GM21825 (cell line): ENCODE measurements around the gene APOB.

Source experiments
- ATAC-seq: cut with Tn5 transposase; IDR thresholded peaks from one replicate; pipeline ENCODE4 v1.9.1; 2021; ENCODE audit warnings: mild to moderate bottlenecking, moderate library complexity; ENCODE audit not compliant: unreplicated experiment

APOB gene

DNA sequence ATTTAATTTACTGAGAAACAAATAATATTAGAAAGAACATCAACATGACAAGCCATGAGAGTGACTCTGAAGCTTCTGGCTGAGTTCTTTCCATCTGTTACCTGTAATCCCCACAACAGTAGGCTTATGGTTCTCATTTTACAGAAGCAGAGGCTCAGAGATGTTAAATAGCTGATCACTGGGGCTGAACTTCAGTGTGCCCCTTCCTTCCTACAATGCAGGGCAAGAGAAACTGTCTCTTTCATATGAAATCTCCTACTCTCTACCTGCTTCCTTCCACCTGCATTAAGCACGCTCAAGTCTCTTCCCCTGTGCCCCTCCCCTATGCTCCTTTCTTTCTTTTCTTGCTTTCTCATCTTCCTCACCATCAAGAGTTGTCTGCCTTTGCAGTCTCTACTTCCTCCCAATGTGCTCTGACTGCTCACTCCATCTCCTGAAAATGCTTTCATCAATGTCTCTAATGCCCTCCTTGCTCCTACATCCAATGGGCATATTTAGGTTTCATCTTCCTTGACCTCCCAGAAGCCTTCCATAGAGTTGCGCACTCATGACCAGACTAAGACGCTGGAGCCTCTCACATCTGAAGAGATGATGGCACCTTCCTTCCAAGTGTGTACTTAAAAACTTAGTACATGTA, 23.7 kb downstream of the APOB start:
- ATAC-seq: no peak

DNA sequence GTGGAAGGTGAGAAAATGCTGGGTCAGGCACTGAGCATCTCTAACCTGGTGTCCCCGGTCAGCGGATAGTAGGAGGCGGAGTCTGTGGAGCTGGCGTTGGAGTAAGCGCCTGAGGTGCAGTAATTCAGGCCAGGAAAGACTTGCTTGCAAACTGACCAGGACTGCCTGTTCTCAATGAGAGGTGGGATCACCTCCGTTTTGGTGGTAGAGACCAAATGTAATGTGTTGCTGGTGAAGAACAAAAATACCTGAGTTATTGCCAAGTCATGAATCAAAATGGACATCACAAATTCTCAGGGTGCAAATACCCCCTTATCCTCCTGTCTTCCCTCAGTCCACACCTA, 24.2 kb downstream of the APOB start:
- ATAC-seq: no peak

- no peak for ATAC-seq
Measured at GRCh38 chr2:21019000-21019677, 24.7 kb downstream of the APOB start.

GRCh38 chr2:21018290-21018689, 25.6 kb downstream of the APOB start:
- no peak for ATAC-seq

DNA sequence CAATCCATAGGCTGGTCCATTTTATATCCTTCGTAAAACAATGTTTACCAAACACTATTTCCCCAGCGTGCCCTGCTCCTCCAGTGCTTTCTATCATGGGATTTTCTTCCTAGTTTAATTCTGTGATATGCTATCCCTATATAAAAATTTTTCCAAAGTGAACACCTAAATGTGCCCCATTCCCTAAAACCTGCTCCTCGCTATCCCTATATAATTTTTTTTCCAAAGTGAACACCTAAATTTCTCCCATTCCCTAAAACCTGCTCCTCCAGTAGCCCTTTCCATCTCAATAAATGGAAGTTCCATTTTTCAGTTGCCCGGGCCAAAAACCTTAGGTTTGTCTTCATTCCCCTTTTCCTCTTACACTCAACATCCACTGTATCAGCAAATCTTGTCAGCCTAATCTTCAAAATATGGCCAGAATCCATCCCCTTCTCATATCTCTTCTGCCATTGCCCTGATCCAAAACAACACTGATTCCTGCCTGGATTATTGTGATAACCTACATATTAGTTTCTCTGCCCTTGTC, 26.1 kb downstream of the APOB start:
- no peak for ATAC-seq

DNA sequence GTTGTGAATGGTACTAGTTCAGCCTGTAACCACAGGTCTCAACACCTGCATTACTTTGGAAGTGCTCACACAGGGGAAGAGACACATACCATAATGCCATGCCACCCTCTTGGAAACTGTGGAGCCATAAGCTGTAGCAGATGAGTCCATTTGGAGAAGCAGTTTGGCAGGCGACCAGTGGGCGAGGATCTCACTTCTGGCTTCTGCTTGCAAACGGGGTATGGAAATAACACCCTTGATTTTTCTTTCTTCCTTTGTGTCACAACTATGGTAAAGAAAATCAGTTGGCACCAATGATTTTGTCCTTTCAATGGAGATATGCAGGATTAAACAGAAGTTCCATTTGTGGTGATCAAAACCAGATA, 28.6 kb downstream of the APOB start:
- ATAC-seq: no peak

DNA sequence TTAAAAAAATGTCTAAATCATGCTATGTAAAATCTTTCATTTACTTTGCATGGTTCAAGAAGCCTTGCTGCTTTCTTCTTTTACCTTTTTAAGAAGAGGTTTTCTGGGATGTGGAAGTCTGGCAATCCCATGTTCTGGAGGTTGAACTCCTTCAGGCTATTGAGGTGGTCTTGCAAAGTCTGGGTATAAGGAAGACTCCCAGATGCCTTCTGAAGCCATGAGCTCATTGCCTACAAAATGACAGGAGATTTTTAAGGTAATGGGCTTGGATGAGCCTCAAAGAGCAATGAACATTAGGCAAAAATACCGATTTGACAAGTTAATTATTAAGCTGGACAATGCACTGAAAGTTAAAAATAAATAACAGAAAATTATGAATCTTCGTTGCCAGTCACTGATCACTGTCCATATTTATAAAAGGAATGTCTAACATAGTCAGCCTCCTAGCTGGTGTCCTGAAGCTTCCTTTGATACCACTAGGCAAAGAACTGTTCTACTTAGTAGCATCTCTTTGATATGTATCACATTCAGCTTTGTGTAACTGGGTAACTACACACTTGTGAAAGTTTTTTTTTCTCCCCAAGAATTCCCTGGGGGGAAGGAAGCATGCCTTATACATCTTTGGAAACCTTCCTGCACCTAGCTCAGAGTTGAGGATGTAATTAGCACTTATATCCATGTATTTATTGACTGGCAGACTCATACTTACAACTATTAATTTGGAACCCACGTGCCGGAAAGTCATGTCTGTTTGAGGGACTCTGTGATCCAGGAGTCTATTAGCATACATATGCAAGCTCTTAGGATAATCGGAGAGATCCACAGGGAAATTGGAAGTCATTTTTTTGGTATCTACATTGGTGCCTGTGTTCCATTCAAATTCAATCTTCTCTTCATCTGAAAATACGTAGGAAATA, 29.3 kb downstream of the APOB start:
- no peak for ATAC-seq

DNA sequence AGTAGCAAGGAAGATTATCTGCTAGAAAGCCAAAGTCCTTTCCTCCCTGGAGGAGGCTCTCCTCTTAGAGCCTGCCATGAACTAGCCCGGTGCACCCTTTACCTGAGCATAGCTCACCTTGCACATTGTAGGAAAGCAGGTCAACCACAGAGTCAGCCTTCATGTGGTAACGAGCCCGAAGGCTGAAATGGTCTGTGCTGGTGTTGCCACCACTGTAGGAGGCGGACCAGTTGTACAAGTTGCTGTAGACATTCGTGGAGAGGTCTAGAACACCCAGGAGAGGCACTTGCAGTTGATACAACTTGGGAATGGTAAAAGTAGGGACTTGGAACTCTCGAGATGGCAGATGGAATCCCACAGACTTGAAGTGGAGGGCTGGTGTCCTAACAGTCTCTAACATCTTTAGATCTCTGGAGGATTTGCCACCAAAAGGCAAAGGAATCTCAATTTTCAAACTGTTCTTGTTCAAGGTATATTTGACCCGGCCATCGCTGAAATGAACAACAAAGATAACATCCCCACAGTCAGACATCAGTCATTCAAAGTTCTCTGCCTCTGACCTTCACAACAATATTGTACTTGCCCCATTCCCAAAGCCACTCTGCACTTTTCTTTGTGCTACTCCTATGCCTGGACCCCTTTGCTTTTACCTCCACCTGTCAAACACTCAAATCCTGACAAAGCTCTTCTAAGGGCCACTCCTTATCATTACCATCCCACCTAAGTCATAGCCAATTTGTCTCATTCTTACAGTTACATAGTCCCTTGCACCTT, 30.6 kb downstream of the APOB start:
- no peak for ATAC-seq

DNA sequence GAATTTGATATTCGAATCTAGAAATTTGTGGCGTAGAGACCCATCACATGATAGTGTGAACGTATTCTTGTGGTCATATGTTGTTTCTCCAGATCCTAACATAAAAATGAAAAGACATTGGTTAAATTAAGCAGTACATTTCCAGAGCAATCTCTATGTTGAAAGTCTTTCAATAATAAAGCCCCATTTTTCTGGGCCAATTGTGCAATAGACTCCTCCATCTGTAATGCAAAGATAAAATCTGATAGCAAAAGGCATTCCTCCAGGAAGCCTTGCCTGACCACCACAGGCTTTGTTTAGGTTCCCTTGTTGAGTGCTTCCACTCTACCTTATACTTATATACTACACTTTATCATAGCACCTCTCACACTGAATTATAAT, 31.3 kb downstream of the APOB start:
- ATAC-seq: no peak

DNA sequence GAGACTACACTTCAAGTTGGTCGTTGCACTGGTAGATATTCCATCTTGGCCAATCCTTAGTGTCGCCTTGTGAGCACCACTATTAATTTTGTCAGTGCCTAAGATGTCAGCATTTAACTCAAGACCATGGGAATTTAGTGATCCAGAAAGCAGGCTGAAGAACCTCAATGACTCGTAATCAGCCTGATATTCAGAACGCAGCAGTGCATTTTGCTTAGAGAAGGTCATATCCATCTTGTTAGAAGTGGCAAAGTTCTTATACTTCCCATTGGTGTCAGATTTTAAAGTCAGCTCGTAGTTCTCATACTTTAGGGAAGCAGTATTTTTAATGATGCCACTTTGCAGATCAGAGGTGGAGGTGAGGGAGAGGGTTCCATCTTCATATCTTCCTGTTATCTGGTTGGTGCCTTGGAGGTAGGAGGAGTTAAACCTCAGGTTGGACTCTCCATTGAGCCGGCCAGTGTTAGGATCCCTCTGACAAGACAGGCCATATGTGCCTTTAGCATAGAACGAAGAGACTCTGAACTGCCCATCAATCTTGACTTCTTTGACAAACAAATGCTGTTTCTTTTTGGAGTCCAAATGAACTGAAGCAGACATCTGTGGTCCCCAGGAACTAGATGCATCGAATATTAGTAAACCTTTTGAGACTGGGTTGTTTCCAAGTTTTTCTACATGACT, 31.9 kb downstream of the APOB start:
- ATAC-seq: no peak

GRCh38 chr2:21011453-21011852, 32.4 kb downstream of the APOB start:
- no peak for ATAC-seq

DNA sequence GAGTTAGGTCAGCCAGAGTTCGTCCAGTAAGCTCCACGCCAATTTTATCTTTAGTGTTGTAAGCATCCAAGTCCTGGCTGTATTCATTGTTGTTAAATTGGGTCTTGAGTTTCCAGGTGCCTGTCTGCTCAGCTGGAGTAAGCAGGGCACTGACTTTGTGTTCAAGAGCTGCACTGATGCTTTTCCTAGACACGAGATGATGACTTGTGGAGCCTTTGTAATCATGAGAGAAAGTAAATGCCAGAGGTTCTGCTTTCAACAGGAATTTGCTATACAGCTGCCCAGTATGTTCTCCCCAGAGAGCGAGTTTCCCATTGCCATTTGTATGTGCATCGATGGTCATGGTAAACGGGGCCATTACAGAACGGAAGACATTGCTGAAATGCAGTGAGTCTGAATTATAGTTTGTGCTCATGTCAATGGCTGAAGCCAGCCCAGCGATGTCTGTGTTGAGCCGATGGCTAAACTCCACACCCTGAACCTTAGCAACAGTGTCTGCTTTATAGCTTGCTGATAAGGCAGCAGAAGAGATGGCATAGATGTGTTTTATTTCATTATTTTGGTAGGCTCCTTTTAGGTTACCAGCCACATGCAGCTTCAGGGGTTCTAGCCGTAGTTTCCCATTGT, 32.9 kb downstream of the APOB start:
- no peak for ATAC-seq

DNA sequence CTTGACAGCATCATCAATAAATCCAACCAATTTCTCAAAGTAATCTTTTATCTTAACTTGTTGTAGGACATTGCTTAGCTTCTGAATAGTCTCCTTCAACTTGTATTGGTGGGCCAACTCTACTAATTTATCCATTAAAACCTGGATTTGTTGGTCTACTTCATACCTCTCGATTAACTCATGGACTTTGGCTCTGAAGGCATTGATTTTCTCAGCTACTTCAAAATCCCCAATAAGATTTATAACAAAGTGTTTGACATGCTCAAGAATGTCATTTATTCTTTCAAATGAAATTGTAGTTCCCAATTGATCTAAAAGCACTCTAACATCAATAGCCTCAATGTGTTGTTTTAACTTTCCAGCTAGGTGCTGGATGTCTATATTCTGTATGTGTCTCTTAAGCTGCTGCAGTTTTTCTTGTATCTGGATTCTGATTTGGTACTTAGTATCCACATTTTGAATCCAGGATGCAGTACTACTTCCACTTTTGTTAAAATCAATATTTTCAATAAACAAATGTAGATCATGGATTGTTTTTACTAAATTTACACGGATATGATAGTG, 34.1 kb downstream of the APOB start:
- ATAC-seq: no peak

DNA sequence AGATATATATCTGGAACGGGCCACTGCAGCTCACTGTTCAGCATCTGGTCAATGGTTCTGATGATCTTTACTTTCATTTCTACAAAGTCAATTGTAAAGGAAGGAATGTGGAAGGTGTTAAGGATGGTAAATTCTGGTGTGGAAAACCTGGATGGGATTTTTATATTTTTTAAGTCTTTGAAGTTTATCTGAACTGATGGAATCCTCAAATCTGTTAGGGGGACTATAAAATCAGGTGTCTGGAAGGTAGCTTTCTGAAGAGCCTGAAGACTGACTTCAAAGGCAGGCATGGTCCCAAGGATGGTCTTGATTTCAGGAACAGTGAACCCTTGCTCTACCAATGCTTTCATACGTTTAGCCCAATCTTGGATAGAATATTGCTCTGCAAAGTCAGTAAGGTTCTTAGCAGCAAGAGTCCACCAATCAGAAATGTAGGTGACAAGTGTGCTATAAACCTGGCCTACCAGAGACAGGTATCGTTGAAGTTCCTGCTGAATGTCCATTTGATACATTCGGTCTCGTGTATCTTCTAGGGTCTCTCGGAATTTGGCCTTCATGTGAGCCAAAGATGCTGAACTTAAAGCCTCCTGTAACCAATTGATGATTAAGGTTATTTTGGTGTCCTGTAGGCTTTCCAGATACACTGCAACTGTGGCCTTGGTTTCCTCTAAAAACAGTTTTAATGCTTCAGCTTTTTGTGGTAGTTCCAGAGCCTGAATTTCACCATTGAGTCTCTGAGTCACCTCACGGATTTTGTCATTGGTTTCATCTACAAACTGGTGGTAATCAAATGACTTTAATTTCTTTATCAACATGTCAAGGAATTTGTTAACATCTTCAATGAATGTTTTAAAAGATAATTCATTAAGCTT, 34.8 kb downstream of the APOB start:
- no peak for ATAC-seq

DNA sequence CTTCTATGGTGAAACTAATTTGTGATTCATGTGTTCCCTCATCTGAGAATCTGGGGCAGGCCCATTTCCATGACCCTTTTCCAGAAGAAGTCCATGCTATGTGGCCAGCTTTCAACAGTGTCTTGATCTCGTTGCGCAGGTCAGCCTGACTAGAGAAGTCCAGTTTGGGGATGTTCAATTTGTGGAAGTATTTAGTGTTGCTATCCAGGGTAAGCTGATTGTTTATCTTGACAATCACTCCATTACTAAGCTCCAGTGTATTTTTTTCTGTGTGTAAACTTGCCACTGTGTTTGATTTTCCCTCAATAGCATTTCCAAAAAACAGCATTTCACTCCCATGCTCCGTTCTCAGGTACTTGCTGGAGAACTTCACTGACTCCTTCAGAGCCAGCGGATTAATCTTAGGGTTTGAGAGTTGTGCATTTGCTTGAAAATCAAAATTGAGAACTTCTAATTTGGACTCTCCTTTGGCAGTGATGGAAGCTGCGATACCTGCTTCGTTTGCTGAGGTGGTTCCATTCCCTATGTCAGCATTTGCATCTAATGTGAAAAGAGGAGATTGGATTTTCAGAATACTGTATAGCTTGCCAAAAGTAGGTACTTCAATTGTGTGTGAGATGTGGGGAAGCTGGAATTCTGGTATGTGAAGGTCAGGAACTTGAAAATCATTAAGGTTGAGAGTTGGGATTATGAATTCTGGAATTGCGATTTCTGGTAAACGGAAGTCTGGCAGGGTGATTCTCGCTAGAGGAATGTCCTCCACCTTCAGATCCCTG, 35.7 kb downstream of the APOB start:
- no peak for ATAC-seq

- no peak for ATAC-seq
Measured at GRCh38 chr2:21007129-21008013, 36.5 kb downstream of the APOB start.
